22Rv1 (cell line): ENCODE measurements around the gene S100A6.

Source experiments
- H3K27ac ChIP-seq: fragments of 450-650 bp; 2 replicates; pipeline ENCODE4 v1.5.1; 2017
- ZFX ChIP-seq: fragments of 450-650 bp; IDR thresholded peaks from 2 replicates; pipeline ENCODE4 v1.6.1; 2017; ENCODE audit warnings: antibody characterized with exemption, borderline replicate concordance
- TF ChIP-seq, protein P1 (sequence below): fragments of 450-650 bp; IDR thresholded peaks from 2 replicates; pipeline ENCODE4 v1.5.1; 2017; ENCODE audit warnings: mild to moderate bottlenecking

S100A6 gene

GRCh38 chr1:153540394-153541361 lies 4.9 kb upstream of the S100A6 start, which contains the start of gene S100A5:
TSS of gene S100A5 (minus strand) at chr1:153540934. CDS start at chr1:153540191, 743 bp downstream.
- TF ChIP-seq ZFX, result no peak
- no peak within 1 kb of the TSS for H3K27ac ChIP-seq

DNA sequence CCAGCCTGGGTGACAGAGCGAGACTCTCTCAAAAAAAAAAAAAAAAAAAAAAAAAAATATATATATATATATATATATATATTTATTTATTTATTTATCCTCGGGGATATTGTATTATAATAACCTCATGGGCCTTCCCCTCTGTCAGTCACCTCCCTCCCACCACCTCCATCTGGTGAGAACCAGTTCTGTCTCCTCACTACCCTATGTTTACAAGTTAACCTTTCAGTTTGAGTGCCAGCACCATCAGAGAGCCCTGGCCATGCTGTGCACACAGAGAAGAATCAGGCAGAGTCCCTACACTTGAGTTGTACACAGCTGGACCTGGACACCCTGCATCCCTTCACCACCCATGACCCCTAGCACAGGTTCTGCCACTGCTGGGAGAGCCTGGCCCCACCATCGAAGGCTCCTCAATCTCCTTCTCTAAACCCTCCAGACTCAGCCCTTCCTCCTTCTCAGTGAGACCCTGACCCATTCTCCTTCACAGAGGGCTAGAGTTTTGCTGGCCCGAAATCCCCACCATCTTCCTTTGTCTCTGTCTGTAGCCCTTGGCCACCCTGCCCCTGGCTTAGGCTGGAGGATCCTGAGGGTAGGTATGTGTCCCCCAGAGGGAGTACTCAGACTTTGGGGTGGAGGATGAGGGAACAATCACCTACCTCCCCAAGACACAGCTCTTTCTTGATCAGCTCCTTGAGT lies 3.8 kb upstream of the S100A6 start:
- H3K27ac ChIP-seq, result no peak overlapping the region
- TF ChIP-seq, protein P1, sequence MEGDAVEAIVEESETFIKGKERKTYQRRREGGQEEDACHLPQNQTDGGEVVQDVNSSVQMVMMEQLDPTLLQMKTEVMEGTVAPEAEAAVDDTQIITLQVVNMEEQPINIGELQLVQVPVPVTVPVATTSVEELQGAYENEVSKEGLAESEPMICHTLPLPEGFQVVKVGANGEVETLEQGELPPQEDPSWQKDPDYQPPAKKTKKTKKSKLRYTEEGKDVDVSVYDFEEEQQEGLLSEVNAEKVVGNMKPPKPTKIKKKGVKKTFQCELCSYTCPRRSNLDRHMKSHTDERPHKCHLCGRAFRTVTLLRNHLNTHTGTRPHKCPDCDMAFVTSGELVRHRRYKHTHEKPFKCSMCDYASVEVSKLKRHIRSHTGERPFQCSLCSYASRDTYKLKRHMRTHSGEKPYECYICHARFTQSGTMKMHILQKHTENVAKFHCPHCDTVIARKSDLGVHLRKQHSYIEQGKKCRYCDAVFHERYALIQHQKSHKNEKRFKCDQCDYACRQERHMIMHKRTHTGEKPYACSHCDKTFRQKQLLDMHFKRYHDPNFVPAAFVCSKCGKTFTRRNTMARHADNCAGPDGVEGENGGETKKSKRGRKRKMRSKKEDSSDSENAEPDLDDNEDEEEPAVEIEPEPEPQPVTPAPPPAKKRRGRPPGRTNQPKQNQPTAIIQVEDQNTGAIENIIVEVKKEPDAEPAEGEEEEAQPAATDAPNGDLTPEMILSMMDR, result no peak
- TF ChIP-seq ZFX, result no peak

DNA sequence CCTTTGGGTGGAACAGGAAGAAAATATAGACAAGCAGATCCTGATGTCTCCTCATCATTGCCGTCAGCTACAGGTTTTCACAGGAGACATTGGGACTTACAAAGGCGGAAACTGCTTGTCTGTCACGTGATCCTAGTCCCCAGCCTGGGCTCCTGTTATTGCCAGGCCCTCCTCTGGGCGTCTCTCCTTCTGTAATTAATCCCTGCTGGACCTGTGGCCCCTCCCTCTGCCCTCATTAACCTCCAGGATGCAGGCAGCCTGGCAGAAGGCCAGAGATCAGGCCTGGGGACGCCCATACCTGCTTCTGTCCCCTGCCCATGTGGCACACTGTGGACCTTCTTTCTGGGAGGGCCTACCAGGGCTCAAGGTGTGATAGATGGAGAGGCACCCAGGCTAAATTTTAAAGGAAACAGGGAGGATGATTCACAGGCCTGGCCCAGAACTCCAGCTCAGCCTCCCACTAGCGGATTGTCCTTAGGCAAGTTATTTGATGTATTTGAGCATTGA lies 2.6 kb upstream of the S100A6 start:
- peak overlapping the region; percentile 81 for H3K27ac ChIP-seq
- TF ChIP-seq, protein P1, result peak; percentile 30
- no peak for TF ChIP-seq ZFX

GRCh38 chr1:153537376-153537730 lies 1.6 kb upstream of the S100A6 start:
- TF ChIP-seq, protein P1, result no peak
- TF ChIP-seq ZFX, result no peak
- H3K27ac ChIP-seq, result peak overlapping the region; percentile 81

GRCh38 chr1:153536671-153537375 lies 1.0 kb upstream of the S100A6 start:
- peak overlapping the region; percentile 81 for H3K27ac ChIP-seq
- no peak for TF ChIP-seq ZFX
- TF ChIP-seq, protein P1, result no peak

- peak overlapping the region; percentile 81 for H3K27ac ChIP-seq
- TF ChIP-seq, protein P1, result no peak
- TF ChIP-seq ZFX, result no peak
These were observed 350 bp upstream of the S100A6 start for GRCh38 chr1:153536012-153536670.

DNA sequence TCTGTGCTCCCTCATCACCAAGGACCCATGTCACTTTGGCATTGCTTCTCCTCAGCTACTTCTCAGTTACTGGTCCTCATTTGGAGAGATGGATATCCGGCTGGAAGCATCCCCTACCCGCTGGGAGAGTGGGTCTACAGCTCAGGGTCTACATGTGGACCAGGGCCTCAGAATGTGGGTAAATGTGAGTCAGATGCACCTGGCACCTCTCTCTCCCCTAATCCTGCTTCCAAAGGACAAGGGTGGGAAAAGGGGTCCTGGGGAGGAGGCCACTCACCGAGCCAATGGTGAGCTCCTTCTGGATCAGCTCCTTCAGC lies 908 bp downstream of the S100A6 start:
- TF ChIP-seq, protein P1, result no peak
- H3K27ac ChIP-seq, result 0 out of 2 replicates have a peak overlapping the region, but pooled peaks have one; percentile 81
